ENCODE measurements around the gene PSENEN.
A peak's percentile ranks its signal among the peaks of the same experiment; 100 is the strongest.

Gene PSENEN, protein sequence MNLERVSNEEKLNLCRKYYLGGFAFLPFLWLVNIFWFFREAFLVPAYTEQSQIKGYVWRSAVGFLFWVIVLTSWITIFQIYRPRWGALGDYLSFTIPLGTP

DNA sequence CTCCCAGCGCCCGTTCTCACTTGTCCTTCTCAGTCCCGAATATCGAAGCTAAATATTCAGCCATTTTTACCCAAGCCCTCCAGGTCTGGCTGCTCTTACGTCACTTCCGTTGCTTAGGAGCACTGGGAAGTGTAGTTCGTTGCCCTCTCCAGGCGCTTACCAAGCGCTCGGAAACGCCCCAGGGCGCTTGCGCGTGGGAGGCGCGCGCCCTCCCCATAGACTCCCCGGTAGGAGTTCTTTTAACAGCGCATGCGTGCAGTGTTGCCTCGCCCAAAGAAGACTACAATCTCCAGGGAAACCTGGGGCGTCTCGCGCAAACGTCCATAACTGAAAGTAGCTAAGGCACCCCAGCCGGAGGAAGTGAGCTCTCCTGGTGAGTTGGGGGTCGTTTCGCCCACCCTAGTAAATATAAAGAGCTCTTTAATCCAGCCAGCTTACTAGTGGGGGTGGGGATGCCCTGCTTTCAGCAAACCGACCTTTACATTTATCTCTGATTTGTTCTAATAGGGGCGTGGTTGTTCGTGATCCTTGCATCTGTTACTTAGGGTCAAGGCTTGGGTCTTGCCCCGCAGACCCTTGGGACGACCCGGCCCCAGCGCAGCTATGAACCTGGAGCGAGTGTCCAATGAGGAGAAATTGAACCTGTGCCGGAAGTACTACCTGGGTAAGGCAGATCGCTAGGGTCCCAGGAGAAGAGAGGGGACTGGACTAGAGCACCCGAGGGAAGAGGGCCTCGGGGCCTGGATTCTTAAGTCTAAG lies at the start of gene PSENEN, which contains the start of gene U2AF1L4:
PSENEN (plus strand) TSS at position 324 of the 759 bp plus-strand sequence; CDS start at position 604, 280 bp downstream.
U2AF1L4 (minus strand) TSS at position 91 of the 759 bp plus-strand sequence; CDS start at position 64, 27 bp downstream.
- TF ChIP-seq, protein P1, sequence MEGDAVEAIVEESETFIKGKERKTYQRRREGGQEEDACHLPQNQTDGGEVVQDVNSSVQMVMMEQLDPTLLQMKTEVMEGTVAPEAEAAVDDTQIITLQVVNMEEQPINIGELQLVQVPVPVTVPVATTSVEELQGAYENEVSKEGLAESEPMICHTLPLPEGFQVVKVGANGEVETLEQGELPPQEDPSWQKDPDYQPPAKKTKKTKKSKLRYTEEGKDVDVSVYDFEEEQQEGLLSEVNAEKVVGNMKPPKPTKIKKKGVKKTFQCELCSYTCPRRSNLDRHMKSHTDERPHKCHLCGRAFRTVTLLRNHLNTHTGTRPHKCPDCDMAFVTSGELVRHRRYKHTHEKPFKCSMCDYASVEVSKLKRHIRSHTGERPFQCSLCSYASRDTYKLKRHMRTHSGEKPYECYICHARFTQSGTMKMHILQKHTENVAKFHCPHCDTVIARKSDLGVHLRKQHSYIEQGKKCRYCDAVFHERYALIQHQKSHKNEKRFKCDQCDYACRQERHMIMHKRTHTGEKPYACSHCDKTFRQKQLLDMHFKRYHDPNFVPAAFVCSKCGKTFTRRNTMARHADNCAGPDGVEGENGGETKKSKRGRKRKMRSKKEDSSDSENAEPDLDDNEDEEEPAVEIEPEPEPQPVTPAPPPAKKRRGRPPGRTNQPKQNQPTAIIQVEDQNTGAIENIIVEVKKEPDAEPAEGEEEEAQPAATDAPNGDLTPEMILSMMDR (IDR thresholded peaks at IDR 0.05; ENCODE audit: low read depth, low read length) = no peak
- peak; percentile 99 for DNase-seq (ENCODE audit: extremely low read depth, low read depth)

DNA sequence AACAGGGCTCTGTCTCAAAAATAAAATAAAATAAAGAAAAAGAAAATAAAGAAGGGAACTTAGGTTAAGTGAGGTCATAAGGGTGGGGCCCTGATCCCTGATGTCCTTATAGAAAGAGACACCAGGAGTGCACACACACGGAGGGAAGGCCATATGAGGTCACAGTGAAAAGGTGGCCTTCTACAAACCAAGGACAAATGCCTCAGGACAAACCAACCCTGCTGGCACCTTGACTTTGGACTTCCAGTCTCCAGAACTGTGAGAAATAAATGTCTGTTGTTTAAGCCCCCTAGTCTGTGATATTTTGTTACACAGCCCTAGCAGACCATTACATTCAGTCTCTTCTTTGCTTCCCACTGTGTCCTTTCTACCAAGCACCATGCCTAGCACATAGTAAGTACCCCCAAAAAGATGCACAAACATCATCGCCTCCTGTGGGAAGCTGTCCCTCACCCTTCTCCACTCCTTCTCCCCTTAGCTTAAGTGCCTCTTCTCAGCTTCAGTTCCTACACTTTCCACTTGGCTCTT lies 49.5 kb upstream of the PSENEN start:
- TF ChIP-seq, protein P1 (IDR thresholded peaks at IDR 0.05; ENCODE audit: low read depth, low read length) = no peak
- DNase-seq (ENCODE audit: extremely low read depth, low read depth) = no peak

DNA sequence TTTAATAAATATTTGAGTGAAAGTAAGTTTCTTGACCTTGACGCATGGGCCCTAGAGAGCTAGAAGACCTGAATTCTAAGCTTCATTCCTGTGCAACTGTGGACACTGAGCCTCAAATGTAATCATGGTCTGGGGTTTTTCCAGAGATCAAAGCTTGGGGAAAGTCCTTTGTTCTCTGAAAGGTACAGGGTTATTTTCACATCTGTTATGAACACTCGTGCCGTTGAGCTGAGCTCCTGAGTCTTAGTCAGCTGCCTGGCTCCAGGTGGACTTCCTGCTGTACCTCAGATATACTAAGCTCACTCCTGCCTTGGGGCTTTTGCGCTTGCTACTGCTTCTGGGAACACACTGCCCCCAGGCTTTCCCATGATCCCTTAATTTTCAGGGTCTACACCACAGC lies 48.6 kb upstream of the PSENEN start:
- no peak for DNase-seq (ENCODE audit: extremely low read depth, low read depth)
- TF ChIP-seq, protein P1 (IDR thresholded peaks at IDR 0.05; ENCODE audit: low read depth, low read length) = no peak

DNA sequence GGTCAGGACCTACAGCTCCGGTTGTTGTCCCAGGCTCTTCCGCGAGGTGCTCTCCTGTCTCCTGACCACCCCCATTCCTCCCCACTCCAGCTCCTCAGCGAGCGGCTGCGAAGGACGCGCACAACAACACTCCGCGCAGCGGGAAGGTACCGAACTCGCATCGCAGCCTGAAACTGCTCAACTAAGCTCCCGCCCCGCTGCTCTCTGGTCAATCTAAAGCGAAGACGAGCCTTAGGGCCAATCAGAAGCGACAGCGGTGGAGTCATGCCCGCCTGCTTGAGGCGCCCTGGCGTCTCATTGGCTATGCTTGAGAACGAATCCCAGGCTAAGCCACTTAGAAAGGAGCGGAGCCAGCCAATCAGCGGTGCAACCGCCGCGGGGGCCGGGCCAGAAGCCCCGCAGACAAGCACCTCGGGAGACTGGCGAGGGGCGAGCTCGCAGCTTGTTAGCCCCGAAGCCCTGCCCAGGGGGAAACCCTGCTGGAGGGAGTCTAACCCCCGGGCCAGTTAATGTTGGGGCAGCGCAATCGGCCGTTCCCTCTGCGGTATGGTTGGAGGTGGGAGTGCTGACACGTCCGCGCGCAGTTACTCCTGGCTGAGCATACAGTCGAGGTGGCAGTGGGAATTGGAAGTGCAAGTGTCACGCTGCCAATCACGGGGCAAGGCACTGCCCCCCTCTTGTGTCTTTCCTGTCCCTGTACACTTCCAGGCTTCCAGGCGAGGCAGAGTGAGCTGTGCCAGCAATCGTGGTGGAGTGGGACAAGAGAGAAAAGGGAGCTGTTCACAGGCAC lies 43.0 kb upstream of the PSENEN start:
- peak; percentile 92 for DNase-seq (ENCODE audit: extremely low read depth, low read depth)
- TF ChIP-seq, protein P1 (IDR thresholded peaks at IDR 0.05; ENCODE audit: low read depth, low read length) = no peak

DNA sequence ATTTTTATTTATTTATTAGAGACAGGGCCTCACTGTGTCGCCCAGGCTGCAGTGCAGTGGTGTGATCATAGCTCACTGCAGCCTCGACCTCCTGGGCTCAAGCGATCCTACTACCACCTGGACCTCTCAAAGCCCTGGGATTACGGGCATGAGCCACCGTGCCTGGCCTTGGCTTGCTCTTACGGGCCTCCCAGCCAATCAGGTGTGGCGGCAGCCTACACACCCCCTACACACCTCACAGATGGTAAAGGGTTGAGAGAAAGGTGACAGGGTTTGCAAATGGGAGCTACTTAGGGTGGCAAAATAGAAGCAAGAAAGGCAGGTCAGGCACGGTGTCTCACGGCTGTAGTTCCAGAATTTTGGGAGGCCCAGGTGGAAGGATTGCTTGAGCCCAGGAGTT lies 42.1 kb upstream of the PSENEN start:
- no peak for DNase-seq (ENCODE audit: extremely low read depth, low read depth)
- TF ChIP-seq, protein P1 (IDR thresholded peaks at IDR 0.05; ENCODE audit: low read depth, low read length) = no peak

DNA sequence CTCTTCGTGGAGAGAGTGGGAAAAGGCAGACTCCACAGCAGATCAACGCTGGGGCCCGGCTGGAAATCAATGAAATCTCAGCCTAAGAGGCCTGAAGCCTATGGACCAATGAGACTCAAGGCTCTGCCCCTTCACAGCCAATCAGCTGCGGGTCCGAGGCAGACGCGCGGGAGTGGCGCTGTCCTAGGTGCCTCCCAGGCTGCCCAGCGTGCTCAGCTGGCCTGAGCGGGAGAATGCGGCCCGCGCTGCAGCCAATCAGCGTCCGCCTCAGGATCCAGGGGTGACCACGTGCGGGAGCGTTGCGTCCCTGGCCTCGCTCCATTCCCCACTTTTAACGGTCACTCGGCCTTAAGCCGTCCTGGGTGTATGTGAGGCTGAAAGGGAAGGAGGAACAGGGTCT lies 41.2 kb upstream of the PSENEN start, which contains the start of gene ZBTB32:
ZBTB32 (plus strand) TSS at position 341 of the 400 bp plus-strand sequence. CDS start 10,069 bp downstream, outside the sequence.
- TF ChIP-seq, protein P1 (IDR thresholded peaks at IDR 0.05; ENCODE audit: low read depth, low read length) = no peak
- DNase-seq (ENCODE audit: extremely low read depth, low read depth) = no peak
